GM19193 (cell line): ENCODE data around the gene MTAP.

Experiments
- POLR2A ChIP-seq: IDR thresholded peaks from 4 replicates; pipeline ENCODE4 v1.6.1; 2011; ENCODE audit not compliant: insufficient read depth, insufficient read length; ENCODE audit errors: extremely low read depth

The MTAP gene

GRCh38 chr9:21982391-21982790 is 180.0 kb downstream of the MTAP start:
- TF ChIP-seq POLR2A = no peak

GRCh38 chr9:21982861-21983560 is 180.6 kb downstream of the MTAP start:
- no peak for TF ChIP-seq POLR2A

- no peak for TF ChIP-seq POLR2A
Measured at GRCh38 chr9:21983561-21983935, 181.1 kb downstream of the MTAP start.

GRCh38 chr9:21984101-21984500 is 181.7 kb downstream of the MTAP start:
- TF ChIP-seq POLR2A = no peak

GRCh38 chr9:21985964-21986667 is 183.7 kb downstream of the MTAP start:
- no peak for TF ChIP-seq POLR2A
